Sigmoid colon (tissue), 7 donors: ENCODE results near the gene HOXD8. TPM values are rescaled to one million over a fixed set of nuclear protein-coding genes. Genes with fewer than 3 reads are reported as not detected.

Source experiments
- DNase-seq: peaks from one replicate; pipeline ENCODE4 v3.0.0-alpha.2; 2019
- H3K27ac ChIP-seq, 4 donors: fragments of 200-600 bp; sonication (generic); one replicate each; pipeline ENCODE4 v1.5.1; 2016 to 2019; ENCODE audit warnings: mild to moderate bottlenecking in 1 of 4
- H3K27me3 ChIP-seq, 3 donors: fragments of 200-600 bp; sonication (generic); one replicate each; pipeline ENCODE4 v1.5.1; 2019; ENCODE audit warnings: mild to moderate bottlenecking in 1 of 3
- H3K36me3 ChIP-seq, 4 donors: fragments of 200-600 bp; sonication (generic); one replicate each; pipeline ENCODE4 v1.5.1; 2016 to 2019
- H3K4me1 ChIP-seq, 4 donors: fragments of 200-600 bp; sonication (generic); one replicate each; pipeline ENCODE4 v1.5.1; 2017 to 2019
- H3K4me3 ChIP-seq, 4 donors: fragments of 200-600 bp; sonication (generic); one replicate each; pipeline ENCODE4 v1.5.1; 2017 to 2019; ENCODE audit warnings: mild to moderate bottlenecking in 2 of 4, moderate library complexity in 1 of 4
- H3K9me3 ChIP-seq, 4 donors: fragments of 200-600 bp in 3 of 4; sonication (generic) in 3 of 4; one replicate each; pipeline versions ENCODE4 v1.5.1 to v1.6.1; 2013 to 2019
- CTCF ChIP-seq, 4 experiments: fragments of 450-650 bp in 3 of 4; fragments of 200-600 bp in 1 of 4; IDR thresholded peaks; one replicate each; pipeline ENCODE4 v1.5.1; 2016 to 2019; ENCODE audit warnings: antibody characterized with exemption in 4 of 4, mild to moderate bottlenecking in 3 of 4, moderate library complexity in 2 of 4
- EP300 ChIP-seq, 4 donors: sonication (generic); formaldehyde crosslinking; IDR thresholded peaks; one replicate each; pipeline ENCODE4 v1.6.1; 2017; ENCODE audit warnings: antibody characterized with exemption in 4 of 4
- POLR2A ChIP-seq, 2 donors: fragments of 450-650 bp; IDR thresholded peaks; one replicate each; pipeline ENCODE4 v1.6.1; 2016; ENCODE audit warnings: antibody characterized with exemption in 2 of 2, mild to moderate bottlenecking in 2 of 2, moderate library complexity in 2 of 2
- POLR2AphosphoS5 ChIP-seq, 4 donors: sonication (generic); formaldehyde crosslinking; IDR thresholded peaks; one replicate each; pipeline ENCODE4 v1.6.1; 2017; ENCODE audit warnings: antibody characterized with exemption in 4 of 4
- WGBS, 2 donors: extraction: QIAGEN DNeasy Blood & Tissue Kit; methylation state at CpG; one replicate each; pipeline ENCODE4 v1.1.7; 2013; 5-methylcytosine and 5-hydroxymethylcytosine counted together
- intact Hi-C: fragments of 100-400 bp; cut with DNase I; formaldehyde crosslinking; loops from one replicate; pipeline ENCODE4 v1.15.1; 2023
- polyA plus RNA-seq, 3 donors: library from polyadenylated mRNA; stranded (reverse); fragments of 200-250 nt; gene quantifications; one replicate each; pipeline ENCODE4 v1.2.3, GENCODE V29; 2013
- total RNA-seq, 4 donors: library from RNA; depleted of rRNA; stranded (reverse); fragments of >200 nt; gene quantifications; one replicate each; pipeline ENCODE4 v1.1.0, GENCODE V29; 2016
- donor health status: healthy with polysubstance abuse.
- donor health status: Bipolar disorder and iron deficiency.
- donor health status: healthy.

The HOXD8 gene
- total and polyA plus RNA-seq, 7 donors: 2.5 to 19.7 (median 10.8) TPM

GRCh38 chr2:176117162-176117822 is 12.2 kb upstream of the HOXD8 start:
- 32 to 39% methylated on average over 40 of the region's 40 CpGs for WGBS, 2 donors
- Histone ChIP-seq H3K4me3 (no peak overlapping the region), H3K9me3 (no peaks in the 10 kb centered on the region), H3K27me3 (peaks cover 0 to 65% (median 4%) of the 10 kb centered on the region in 3 donors), H3K27ac (no peak overlapping the region), H3K36me3 (peaks cover 0 to 2% (median 0%) of the 10 kb centered on the region in 4 donors), H3K4me1 (peaks cover 0 to 25% (median 19%) of the 10 kb centered on the region in 4 donors)
- DNase-seq: peak; percentile 48
- intact Hi-C loops: no loop called here
- TF ChIP-seq CTCF (IDR thresholded peaks at IDR 0.05) (no peak), POLR2A (IDR thresholded peaks at IDR 0.05) (no peak), EP300 (IDR thresholded peaks at IDR 0.05) (no peak), POLR2AphosphoS5 (IDR thresholded peaks at IDR 0.05) (no peak)

- no peak overlapping the region for H3K27ac ChIP-seq
- WGBS, 2 donors: 31 to 35% methylated on average over 11 of the region's 11 CpGs
Measured at GRCh38 chr2:176117823-176118371, 11.6 kb upstream of the HOXD8 start.

GRCh38 chr2:176118601-176119339 is 10.7 kb upstream of the HOXD8 start:
- TF ChIP-seq POLR2AphosphoS5 (IDR thresholded peaks at IDR 0.05) (no peak), EP300 (IDR thresholded peaks at IDR 0.05) (no peak), POLR2A (IDR thresholded peaks at IDR 0.05) (no peak), CTCF (IDR thresholded peaks at IDR 0.05) (no peak)
- no peak overlapping the region for H3K27ac ChIP-seq
- H3K4me3 ChIP-seq: no peak overlapping the region
- WGBS, 2 donors: 21 to 27% methylated on average over 24 of the region's 24 CpGs
- no peaks in the 10 kb centered on the region for H3K9me3 ChIP-seq
- H3K27me3 ChIP-seq: peaks cover 0 to 70% (median 4%) of the 10 kb centered on the region in 3 donors
- peaks cover 0 to 12% (median 0%) of the 10 kb centered on the region in 4 donors for H3K36me3 ChIP-seq
- no peak for DNase-seq
- peaks cover 0 to 17% (median 10%) of the 10 kb centered on the region in 4 donors for H3K4me1 ChIP-seq
- intact Hi-C loops: no loop called here

More at GRCh38 chr2:176117823-176118371, 11.6 kb upstream of the HOXD8 start:
- peaks cover 0 to 8% (median 0%) of the 10 kb centered on the region in 4 donors for H3K36me3 ChIP-seq
- H3K4me3 ChIP-seq: no peak overlapping the region
- H3K9me3 ChIP-seq: no peaks in the 10 kb centered on the region
- DNase-seq: no peak
- peaks cover 0 to 64% (median 4%) of the 10 kb centered on the region in 3 donors for H3K27me3 ChIP-seq
- no peak for TF ChIP-seq CTCF (IDR thresholded peaks at IDR 0.05)
- no peak for TF ChIP-seq POLR2A (IDR thresholded peaks at IDR 0.05)
- no peak for TF ChIP-seq EP300 (IDR thresholded peaks at IDR 0.05)
- no peak for TF ChIP-seq POLR2AphosphoS5 (IDR thresholded peaks at IDR 0.05)
- H3K4me1 ChIP-seq: peaks cover 0 to 23% (median 13%) of the 10 kb centered on the region in 4 donors
- intact Hi-C loops: no loop called here

- peaks cover 0 to 57% (median 4%) of the 10 kb centered on the region in 3 donors for H3K27me3 ChIP-seq
- no peaks in the 10 kb centered on the region for H3K9me3 ChIP-seq
- intact Hi-C loops: no loop called here
- peaks cover 0 to 12% (median 0%) of the 10 kb centered on the region in 4 donors for H3K36me3 ChIP-seq
- DNase-seq: no peak
- peaks cover 0 to 17% (median 6%) of the 10 kb centered on the region in 4 donors for H3K4me1 ChIP-seq
- TF ChIP-seq EP300 (IDR thresholded peaks at IDR 0.05): no peak
- no peak for TF ChIP-seq POLR2AphosphoS5 (IDR thresholded peaks at IDR 0.05)
- TF ChIP-seq CTCF (IDR thresholded peaks at IDR 0.05): no peak
- TF ChIP-seq POLR2A (IDR thresholded peaks at IDR 0.05): no peak
- H3K4me3 ChIP-seq: no peak overlapping the region
- 52 to 72% methylated on average over 13 of the region's 13 CpGs for WGBS, 2 donors
- H3K27ac ChIP-seq: no peak overlapping the region
Measured at GRCh38 chr2:176120364-176121189, 8.9 kb upstream of the HOXD8 start.
